NCI-H82 (cell line): ENCODE data around the gene RNF10.
"Not testable (repeated sequence)": the region's sequence is repeated elsewhere in the genome, so short reads cannot be mapped to it uniquely, and the experiment has no call there.

Experiments used
- DNase-seq: peaks from one replicate; lab custom pipeline; 2025; lab: John Stamatoyannopoulos, UW

The RNF10 gene

GRCh38 chr12:120617193-120617592 lies 83.0 kb downstream of the RNF10 start:
- DNase-seq = not testable (repeated sequence)

- not testable (repeated sequence) for DNase-seq
These were observed 83.6 kb downstream of the RNF10 start for GRCh38 chr12:120617767-120618166.

DNA sequence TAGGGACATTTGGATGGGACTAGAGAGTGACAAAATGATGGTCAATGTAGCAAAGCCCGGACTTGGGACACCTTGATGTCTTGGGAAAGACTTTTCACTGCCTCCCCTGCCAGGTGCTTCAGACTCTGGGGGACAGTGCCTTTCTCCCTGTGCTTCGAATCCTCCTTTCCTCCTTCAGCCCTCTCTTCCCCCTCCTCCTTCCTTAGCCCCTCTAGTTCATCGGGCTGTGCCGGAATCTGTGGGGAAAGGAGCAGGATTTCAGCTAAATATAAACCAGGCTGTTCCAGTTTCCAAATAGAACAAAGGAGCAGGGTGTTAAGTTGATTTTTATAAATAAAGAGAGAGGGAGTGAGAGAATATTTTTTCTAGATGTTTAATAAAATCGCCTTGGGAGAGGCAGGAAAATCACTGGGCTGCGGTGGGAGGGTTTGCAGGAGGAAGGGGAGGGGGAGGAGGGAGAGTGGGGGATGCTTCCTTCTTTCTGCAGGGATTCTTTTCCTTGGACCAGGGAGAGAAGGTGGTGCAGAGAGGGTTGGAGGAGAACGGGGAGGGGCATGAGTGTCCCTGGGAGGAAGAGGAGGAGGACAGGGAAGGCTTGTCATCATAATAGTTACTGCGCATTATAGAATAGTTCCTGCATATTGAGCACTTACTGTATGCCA lies 84.9 kb downstream of the RNF10 start:
- no peak for DNase-seq

GRCh38 chr12:120620624-120621023 lies 86.5 kb downstream of the RNF10 start:
- no peak for DNase-seq

GRCh38 chr12:120625557-120626419 lies 91.6 kb downstream of the RNF10 start:
- peak; percentile 16 for DNase-seq
